Measurements from ENCODE around the gene CREB3. TPM values are rescaled to one million over a fixed set of nuclear protein-coding genes. Genes with fewer than 3 reads are reported as not detected.

CREB3 gene
- total and polyA plus RNA-seq, 9 of the 15 experiments (the other 6 are each of a cell fraction or from before 2014, with no cell fraction given): 5.7 to 18.3 (median 14.9) TPM

GRCh38 chr9:35771075-35771433, 38.6 kb downstream of the CREB3 start:
- Histone ChIP-seq H3K4me1 (replicated peaks in 1 of 2; ENCODE audit: control insufficient read depth in 2 of 2, insufficient read depth in 2 of 2, low read length in 2 of 2) (peaks cover 6 to 20% of the 10 kb centered on the region in 2 experiments; a peak in 4 of 5 replicates), H3K36me3 (ENCODE audit: control insufficient read depth, insufficient read depth, low read length) (0 out of 3 replicates have a peak, but pooled peaks cover 4% of the 10 kb centered on the region), H3K4me2 (ENCODE audit: insufficient read depth, low read length) (no peak overlapping the region), H3K9me3 (replicated peaks; ENCODE audit: control insufficient read depth, insufficient read depth, low read depth, low read length) (no peaks in the 10 kb centered on the region), H3K79me2 (ENCODE audit: control insufficient read depth, insufficient read depth, low read length) (peaks cover 14% of the 10 kb centered on the region), H3K27me3 (ENCODE audit: control insufficient read depth in 2 of 2, insufficient read depth in 2 of 2, low read length in 2 of 2) (no peaks in the 10 kb centered on the region), H4K20me1 (replicated peaks; ENCODE audit: control insufficient read depth, insufficient read depth, low read length) (no peaks in the 10 kb centered on the region), H2AFZ (ENCODE audit: low read depth, low read length) (no peak overlapping the region), H3K4me3 (no peak overlapping the region), H3K27ac (ENCODE audit: extremely low read depth, low read depth, low read length) (peak overlapping the region; percentile 48; the same call in 1 of the 3 replicates), H3K9ac (ENCODE audit: insufficient read depth in 1 of 2, low read depth in 2 of 2, low read length in 2 of 2) (no peak overlapping the region), H3K9me1 (ENCODE audit: control insufficient read depth, insufficient read depth, low read length) (no peaks in the 10 kb centered on the region)
- CTCF ChIA-PET (ENCODE audit: low intra/inter-chr PET ratio): no interaction called here
- peak; percentile 34; the same call in 1 of the 3 replicates for ATAC-seq
- POLR2A ChIA-PET: interaction anchor here (0.6 to 1.8 kb wide), 5 partner anchors 11 to 353 kb away, joined by 3 to 5 read pairs (median 3); partner anchors contain the start of genes GBA2 and RGP1
- TF ChIP-seq ZNF232 (CRISPR knock-in tag; IDR thresholded peaks at IDR 0.05) (no peak), HNRNPL (IDR thresholded peaks at IDR 0.05; ENCODE audit: low read depth, low read length) (no peak), ARID3A (IDR thresholded peaks at IDR 0.05; ENCODE audit: borderline replicate concordance, low read depth, low read length) (no peak), TRIM24 (IDR thresholded peaks at IDR 0.05) (no peak), CBX5 (IDR thresholded peaks at IDR 0.05; ENCODE audit: borderline replicate concordance, low read depth) (no peak), CEBPG (CRISPR knock-in tag; IDR thresholded peaks at IDR 0.05) (no peak), CEBPG (tag; conservative IDR thresholded peaks at IDR 0.05 in 1 of 2, IDR thresholded peaks at IDR 0.05 in 1 of 2) (no peak), NFXL1 (CRISPR knock-in tag; IDR thresholded peaks at IDR 0.05) (no peak), ZNF584 (CRISPR knock-in tag; IDR thresholded peaks at IDR 0.05; ENCODE audit: low read depth) (no peak), TCF7 (IDR thresholded peaks at IDR 0.05; ENCODE audit: borderline replicate concordance) (no peak)
- no peak for FAIRE-seq
- intact Hi-C loops (cut with micrococcal nuclease) (no loop called here), in situ Hi-C loops (cut with MboI) (no loop called here)
- no peak for DNase-seq (ENCODE audit: extremely low read depth in 1 of 4, low spot score in 3 of 4)
- 21% methylated on average over 4 of the region's 4 CpGs for WGBS (ENCODE audit: insufficient coverage, low coverage, missing lambda C conversion rate)
- BruUV-seq (replicated peaks): no TSS peak
